GM12878 (cell line): ENCODE data around the gene NAALADL2. TPM values are rescaled to one million over a fixed set of nuclear protein-coding genes. Genes with fewer than 3 reads are reported as not detected.

Source experiments
- ATAC-seq: fragments of 200-7000 bp; cut with Tn5 transposase; 3 replicates; pipeline ENCODE4 v1.9.1; 2020; ENCODE audit warnings: mild to moderate bottlenecking, moderate library complexity
- BruUV-seq: library from RNA; stranded (reverse); fragments of 400-500 nt; replicated peaks from 2 replicates; lab custom pipeline; 2021; lab: Mats Ljungman, UMichigan
- CTCF ChIA-PET: fragments of 300-600 bp; sonication (Branson Sonifier 250); formaldehyde crosslinking; extraction: SDS; loops from one replicate; lab custom pipeline; 2021; ENCODE audit warnings: inconsistent platforms; lab: Yijun Ruan, JAX
- POLR2A ChIA-PET: fragments of 350-600 bp; formaldehyde crosslinking; extraction: SDS; loops from one replicate; lab custom pipeline; 2021; ENCODE audit warnings: inconsistent platforms; lab: Charles Lee
- RAD21 ChIA-PET: fragments of 300-600 bp; sonication (Branson Sonifier 250); formaldehyde crosslinking; loops from one replicate; lab custom pipeline; 2023; ENCODE audit warnings: antibody characterized with exemption; ENCODE audit not compliant: unreplicated experiment; lab: Charles Lee
- SMC1A ChIA-PET: fragments of 300-600 bp; sonication (Branson Sonifier 250); formaldehyde crosslinking; loops from one replicate; lab custom pipeline; 2023; ENCODE audit not compliant: unreplicated experiment, uncharacterized antibody; lab: Charles Lee
- DNase-seq: peaks from one replicate; pipeline ENCODE4 v3.0.0-alpha.2; 2011; ENCODE audit warnings: low read depth, low spot score
- FAIRE-seq: peaks from 3 replicates; lab custom pipeline; 2011; peaks lifted over from hg19 to GRCh38; lab: Jason Lieb, UNC
- H2AFZ ChIP-seq: 2 replicates; pipeline ENCODE4 v1.6.0; 2011; ENCODE audit warnings: low read depth, low read length, control low read depth; ENCODE audit not compliant: control insufficient read depth
- H3K27ac ChIP-seq: 2 replicates; pipeline ENCODE4 v1.5.1; 2011; ENCODE audit warnings: control low read depth; ENCODE audit not compliant: control insufficient read depth, insufficient read depth
- H3K27me3 ChIP-seq, 2 experiments: replicated peaks in 1 of 2; 2 replicates each; pipeline versions ENCODE4 v1.6.0 to v1.6.1; 2011; ENCODE audit warnings: low read length in 1 of 2; ENCODE audit not compliant: control insufficient read depth in 2 of 2, insufficient read depth in 2 of 2
- H3K36me3 ChIP-seq, 2 experiments: 2 replicates each; pipeline ENCODE4 v1.5.1; 2011; ENCODE audit warnings: low read length in 1 of 2; ENCODE audit not compliant: control insufficient read depth in 2 of 2, insufficient read depth in 2 of 2
- H3K4me1 ChIP-seq: 2 replicates; pipeline ENCODE4 v1.6.1; 2011; ENCODE audit warnings: mild to moderate bottlenecking, low read length, moderate library complexity, mixed read lengths; ENCODE audit not compliant: control insufficient read depth, insufficient read depth
- H3K4me2 ChIP-seq: 2 replicates; pipeline ENCODE4 v1.6.0; 2011; ENCODE audit warnings: control low read depth; ENCODE audit not compliant: control insufficient read depth, insufficient read depth
- H3K4me3 ChIP-seq: fragments of 200-600 bp; sonication (generic); 2 replicates; pipeline ENCODE4 v1.5.1; 2016
- H3K79me2 ChIP-seq: 2 replicates; pipeline ENCODE4 v1.6.0; 2011; ENCODE audit warnings: low read length; ENCODE audit not compliant: control insufficient read depth, insufficient read depth
- H3K9ac ChIP-seq: 2 replicates; pipeline ENCODE4 v1.8.0; 2011; ENCODE audit warnings: low read length, control low read depth, mixed read lengths; ENCODE audit not compliant: control insufficient read depth, insufficient read depth
- H3K9me3 ChIP-seq: replicated peaks from 3 replicates; pipeline ENCODE4 v1.5.1; 2011; ENCODE audit warnings: mild to moderate bottlenecking, low read length; ENCODE audit not compliant: control insufficient read depth, insufficient read depth
- H4K20me1 ChIP-seq: 2 replicates; pipeline ENCODE4 v1.6.0; 2011; ENCODE audit not compliant: control insufficient read depth, insufficient read depth
- BCL3 ChIP-seq: IDR thresholded peaks from 2 replicates; pipeline ENCODE4 v1.6.1; 2011; ENCODE audit warnings: borderline replicate concordance, low read depth, mild to moderate bottlenecking, moderate library complexity, low read length; ENCODE audit not compliant: insufficient read depth, poor library complexity, severe bottlenecking
- BHLHE40 ChIP-seq, 2 experiments: fragments of 450-650 bp in 1 of 2; IDR thresholded peaks; 2 replicates each; pipeline ENCODE4 v1.6.1; 2011 to 2017; ENCODE audit warnings: low read depth in 2 of 2, borderline replicate concordance in 1 of 2, improper control_type of control experiment in 1 of 2, low read length in 1 of 2, mild to moderate bottlenecking in 1 of 2
- ELK1 ChIP-seq: IDR thresholded peaks from 2 replicates; pipeline ENCODE4 v1.6.1; 2012; ENCODE audit warnings: low read depth, low read length, improper control_type of control experiment
- FOXK2 ChIP-seq: fragments of 450-650 bp; IDR thresholded peaks from 2 replicates; pipeline ENCODE4 v1.6.1; 2017; ENCODE audit warnings: mild to moderate bottlenecking, moderate library complexity
- GABPA ChIP-seq: IDR thresholded peaks from 2 replicates; pipeline ENCODE4 v1.6.1; 2014; ENCODE audit warnings: antibody characterized with exemption, low read depth, mild to moderate bottlenecking, inconsistent platforms
- IKZF1 ChIP-seq: fragments of 450-650 bp; conservative IDR thresholded peaks from 2 replicates; pipeline ENCODE4 v1.6.1; 2017; ENCODE audit warnings: antibody characterized with exemption, mild to moderate bottlenecking
- IRF3 ChIP-seq: fragments of 450-650 bp; IDR thresholded peaks from 2 replicates; pipeline ENCODE4 v1.6.1; 2014; ENCODE audit warnings: mild to moderate bottlenecking
- MTA2 ChIP-seq: fragments of 450-650 bp; IDR thresholded peaks from 2 replicates; pipeline ENCODE4 v1.6.1; 2016; ENCODE audit warnings: low read depth, mild to moderate bottlenecking, moderate library complexity
- MYB ChIP-seq: fragments of 150-350 bp; IDR thresholded peaks from 2 replicates; pipeline ENCODE4 v1.6.1; 2014; ENCODE audit warnings: mild to moderate bottlenecking, low read depth, low read length, borderline replicate concordance
- NBN ChIP-seq: fragments of 450-650 bp; IDR thresholded peaks from 2 replicates; pipeline ENCODE4 v1.6.1; 2016
- NR2C1 ChIP-seq: fragments of 450-650 bp; IDR thresholded peaks from 2 replicates; pipeline ENCODE4 v1.6.1; 2017; ENCODE audit warnings: antibody characterized with exemption, mild to moderate bottlenecking, moderate library complexity
- PAX8 ChIP-seq: fragments of 450-650 bp; IDR thresholded peaks from 2 replicates; pipeline ENCODE4 v1.6.1; 2017; ENCODE audit warnings: mild to moderate bottlenecking, moderate library complexity
- RB1 ChIP-seq: fragments of 450-650 bp; formaldehyde crosslinking; IDR thresholded peaks from 2 replicates; pipeline ENCODE4 v1.6.1; 2017; ENCODE audit warnings: mild to moderate bottlenecking, borderline replicate concordance
- SUPT20H ChIP-seq: IDR thresholded peaks from 2 replicates; pipeline ENCODE4 v1.6.1; 2011; ENCODE audit warnings: low read depth, mild to moderate bottlenecking, low read length, moderate library complexity, borderline replicate concordance; ENCODE audit not compliant: control insufficient read depth
- WGBS: methylation state at CpG from one replicate; pipeline ENCODE4 v1.1.6; 2016; ENCODE audit warnings: low lambda C conversion rate; ENCODE audit not compliant: insufficient replicate concordance, insufficient coverage; ENCODE audit errors: missing lambda C conversion rate; 5-methylcytosine and 5-hydroxymethylcytosine counted together
- in situ Hi-C: fragments of 300-500 bp; cut with MboI; formaldehyde crosslinking; loops from 9 replicates; pipeline ENCODE4 v1.14.3; 2018; ENCODE audit warnings: mixed read lengths
- intact Hi-C: fragments of 100-400 bp; cut with micrococcal nuclease; formaldehyde crosslinking; loops from one replicate; pipeline ENCODE4 v1.14.2; 2022; ENCODE audit not compliant: unreplicated experiment
- polyA plus RNA-seq, 11 experiments: library from polyadenylated mRNA; depleted of rRNA in 4 of 11; unstranded in 6 of 11; stranded (reverse) in 5 of 11; fragments of >200 nt; fragmentation: Nextera tagmentation in 4 of 11; fragmentation: Illumina TruSeq in 1 of 11; extraction: Ambion mirVana in 4 of 11; extraction: Trizol in 1 of 11; gene quantifications; 1 replicate in 1 of 11; 2 replicates in 10 of 11; pipeline versions ENCODE4 v1.2.1 to v1.2.3, GENCODE V29; 2011 to 2016; ENCODE audit warnings: inconsistent platforms in 2 of 11, missing spikeins in 2 of 11, low read depth in 1 of 11
- total RNA-seq, 4 experiments: library from RNA; depleted of rRNA in 3 of 4; stranded (reverse); fragments of >200 nt in 3 of 4; fragmentation: Illumina TruSeq in 1 of 4; extraction: Trizol in 1 of 4; gene quantifications; 2 replicates each; pipeline versions ENCODE4 v1.2.1 to v1.2.3, GENCODE V29; 2013 to 2021

NAALADL2 gene
- total and polyA plus RNA-seq, 10 of the 15 experiments (the other 5 are each of a cell fraction or from before 2014, with no cell fraction given) = 0.06 to 10.8 (median 0.46) TPM

GRCh38 chr3:175851541-175851940, 992.4 kb downstream of the NAALADL2 start:
- H3K4me3 ChIP-seq = no peak overlapping the region
- in situ Hi-C loops (no loop called here), intact Hi-C loops (no loop called here)
- no peaks in the 10 kb centered on the region for H3K27me3 ChIP-seq
- H3K36me3 ChIP-seq = no peaks in the 10 kb centered on the region
- WGBS = 24% methylated on average over 7 of the region's 7 CpGs
- no peak overlapping the region for H3K9ac ChIP-seq
- no peak overlapping the region for H3K4me2 ChIP-seq
- ChIA-PET POLR2A (no interaction called here), SMC1A (no interaction called here), CTCF (no interaction called here), RAD21 (no interaction called here)
- H3K79me2 ChIP-seq = no peaks in the 10 kb centered on the region
- H3K27ac ChIP-seq = no peak overlapping the region
- H3K9me3 ChIP-seq = no peaks in the 10 kb centered on the region
- BruUV-seq = no TSS peak
- no peak for TF ChIP-seq BHLHE40 (IDR thresholded peaks at IDR 0.05; ENCODE audit: borderline replicate concordance in 1 of 2, low read depth in 2 of 2, low read length in 1 of 2)
- no peaks in the 10 kb centered on the region for H3K4me1 ChIP-seq
- ATAC-seq (no peak), FAIRE-seq (no peak), DNase-seq (no peak)
- no peaks in the 10 kb centered on the region for H4K20me1 ChIP-seq
- H2AFZ ChIP-seq = no peak overlapping the region

GRCh38 chr3:175852560-175852959, 993.4 kb downstream of the NAALADL2 start:
- no peaks in the 10 kb centered on the region for H3K9me3 ChIP-seq
- no peaks in the 10 kb centered on the region for H3K4me1 ChIP-seq
- in situ Hi-C loops = no loop called here
- ChIA-PET SMC1A (no interaction called here), CTCF (interaction anchor here (0.5 kb wide), 1 partner anchor 176 kb away, joined by 4 read pairs; no protein-coding TSS in a partner anchor), RAD21 (no interaction called here), POLR2A (no interaction called here)
- intact Hi-C loops = no loop called here
- FAIRE-seq (no peak), DNase-seq (no peak), ATAC-seq (no peak)
- no peak overlapping the region for H2AFZ ChIP-seq
- H3K27me3 ChIP-seq = no peaks in the 10 kb centered on the region
- H3K4me3 ChIP-seq = no peak overlapping the region
- WGBS = 0% methylated on average over 1 of the region's 1 CpG
- H3K9ac ChIP-seq = no peak overlapping the region
- H3K36me3 ChIP-seq = no peaks in the 10 kb centered on the region
- H4K20me1 ChIP-seq = no peaks in the 10 kb centered on the region
- no TSS peak for BruUV-seq
- no peak overlapping the region for H3K27ac ChIP-seq
- no peak overlapping the region for H3K4me2 ChIP-seq
- no peaks in the 10 kb centered on the region for H3K79me2 ChIP-seq
- TF ChIP-seq FOXK2 (no peak), SUPT20H (no peak), RB1 (no peak), NBN (no peak), IKZF1 (no peak), GABPA (no peak), IRF3 (no peak), PAX8 (no peak), ELK1 (no peak), NR2C1 (no peak), MTA2 (no peak), BCL3 (no peak), MYB (no peak)
